CD4-positive, alpha-beta memory T cell (primary cell): ENCODE measurements around the gene GCG. TPM values are rescaled to one million over a fixed set of nuclear protein-coding genes. Genes with fewer than 3 reads are reported as not detected.

ENCODE experiments used
- CTCF ChIA-PET: fragments of 350-600 bp; sonication (Branson Sonifier 250); formaldehyde crosslinking; loops from one replicate; lab custom pipeline; 2021; ENCODE audit warnings: inconsistent platforms; ENCODE audit not compliant: partially characterized antibody; lab: Charles Lee
- POLR2A ChIA-PET: fragments of 350-600 bp; sonication (Branson Sonifier 250); formaldehyde crosslinking; loops from one replicate; lab custom pipeline; 2021; ENCODE audit not compliant: partially characterized antibody; lab: Charles Lee
- DNase-seq, 5 donors: peaks; one replicate each; pipeline versions ENCODE4 v3.0.0 to v3.0.0-alpha.2; 2020 to 2022; ENCODE audit warnings: mixed read lengths in 1 of 5
- H3K27ac ChIP-seq: one replicate; pipeline ENCODE4 v1.7.0; 2013; ENCODE audit warnings: low read depth, low read length
- H3K27me3 ChIP-seq: 2 replicates; pipeline ENCODE4 v1.7.0; 2013; ENCODE audit warnings: mild to moderate bottlenecking, low read length, moderate library complexity; ENCODE audit not compliant: insufficient read depth
- H3K36me3 ChIP-seq: 2 replicates; pipeline ENCODE4 v1.7.0; 2013; ENCODE audit warnings: mild to moderate bottlenecking, low read length, moderate library complexity; ENCODE audit not compliant: insufficient read depth
- H3K4me1 ChIP-seq: 2 replicates; pipeline ENCODE4 v1.7.0; 2013; ENCODE audit warnings: mild to moderate bottlenecking, low read length, moderate library complexity; ENCODE audit not compliant: insufficient read depth
- H3K4me3 ChIP-seq, 2 donors: one replicate each; pipeline ENCODE4 v1.7.0; 2013; ENCODE audit warnings: low read length in 2 of 2, mild to moderate bottlenecking in 1 of 2
- H3K9me3 ChIP-seq, 2 donors: one replicate each; pipeline ENCODE4 v1.7.0; 2013; ENCODE audit warnings: low read length in 2 of 2, control low read depth in 1 of 2; ENCODE audit not compliant: control insufficient read depth in 1 of 2
- H3K27ac Mint-ChIP-seq, 7 donors: one replicate each; pipeline ENCODE4 v1.8.0; 2020 to 2021; ENCODE audit warnings: mixed read lengths in 7 of 7, mild to moderate bottlenecking in 6 of 7, inconsistent platforms in 3 of 7, moderate library complexity in 3 of 7
- H3K27me3 Mint-ChIP-seq, 2 donors: one replicate each; pipeline ENCODE4 v1.8.0; 2020 to 2021; ENCODE audit warnings: mixed read lengths in 2 of 2
- H3K36me3 Mint-ChIP-seq, 2 donors: one replicate each; pipeline ENCODE4 v1.8.0; 2020 to 2021; ENCODE audit warnings: mixed read lengths in 2 of 2, inconsistent platforms in 1 of 2, mild to moderate bottlenecking in 1 of 2
- H3K4me1 Mint-ChIP-seq, 4 donors: one replicate each; pipeline ENCODE4 v1.8.0; 2020 to 2021; ENCODE audit warnings: mixed read lengths in 4 of 4, mild to moderate bottlenecking in 1 of 4
- H3K4me3 Mint-ChIP-seq, 8 donors: one replicate each; pipeline ENCODE4 v1.8.0; 2020 to 2021; ENCODE audit warnings: mixed read lengths in 8 of 8, mild to moderate bottlenecking in 7 of 8, moderate library complexity in 6 of 8, inconsistent platforms in 3 of 8
- H3K9me3 Mint-ChIP-seq, 8 donors: one replicate each; pipeline ENCODE4 v1.8.0; 2020 to 2021; ENCODE audit warnings: mixed read lengths in 8 of 8, mild to moderate bottlenecking in 5 of 8, inconsistent platforms in 3 of 8, moderate library complexity in 1 of 8
- intact Hi-C: fragments of 100-400 bp; cut with micrococcal nuclease; formaldehyde crosslinking; loops from one replicate; pipeline ENCODE4 v1.15.1; 2023
- polyA plus RNA-seq, 2 donors: library from polyadenylated mRNA; unstranded; fragments of 300-500 nt; fragmentation: Illumina TruSeq; gene quantifications; one replicate each; pipeline ENCODE4 v1.2.3, GENCODE V29; 2021
- total RNA-seq, 2 experiments: library from RNA; stranded (reverse); gene quantifications; one replicate each; pipeline ENCODE4 v1.2.3, GENCODE V29; 2021

Gene GCG
- total and polyA plus RNA-seq, 4 experiments from 2014 or later: not detected

GRCh38 chr2:162185541-162186232 is 33.6 kb upstream of the GCG start:
- Mint-ChIP-seq H3K9me3 (peaks cover 0 to 2% (median 0%) of the 10 kb centered on the region in 8 donors), H3K27me3 (peaks cover 6 to 11% of the 10 kb centered on the region in 2 donors), H3K36me3 (peaks cover 0 to 1% of the 10 kb centered on the region in 2 donors), H3K4me3 (no peak overlapping the region), H3K27ac (no peak overlapping the region), H3K4me1 (no peaks in the 10 kb centered on the region)
- ChIA-PET CTCF (interaction anchor here (1.6 to 2.3 kb wide), 3 partner anchors 14 to 32 kb away, joined by 3 to 7 read pairs (median 4); no protein-coding TSS in a partner anchor), POLR2A (no interaction called here)
- DNase-seq: no peak
- no peak overlapping the region for H3K27ac ChIP-seq
- no peaks in the 10 kb centered on the region for H3K9me3 ChIP-seq
- intact Hi-C loops: no loop called here
- H3K4me3 ChIP-seq: no peak overlapping the region
- H3K27me3 ChIP-seq: no peaks in the 10 kb centered on the region
- no peaks in the 10 kb centered on the region for H3K36me3 ChIP-seq
- no peaks in the 10 kb centered on the region for H3K4me1 ChIP-seq

GRCh38 chr2:162184821-162185450 is 32.9 kb upstream of the GCG start:
- intact Hi-C loops: no loop called here
- Histone ChIP-seq H3K4me3 (no peak overlapping the region), H3K9me3 (no peaks in the 10 kb centered on the region), H3K4me1 (no peaks in the 10 kb centered on the region), H3K36me3 (no peaks in the 10 kb centered on the region), H3K27me3 (no peaks in the 10 kb centered on the region), H3K27ac (no peak overlapping the region)
- H3K4me3 Mint-ChIP-seq: no peak overlapping the region
- peaks cover 6 to 9% of the 10 kb centered on the region in 2 donors for H3K27me3 Mint-ChIP-seq
- POLR2A ChIA-PET: no interaction called here
- peaks cover 0 to 2% (median 0%) of the 10 kb centered on the region in 8 donors for H3K9me3 Mint-ChIP-seq
- H3K36me3 Mint-ChIP-seq: peaks cover 0 to 4% of the 10 kb centered on the region in 2 donors
- no peak overlapping the region for H3K27ac Mint-ChIP-seq
- no peaks in the 10 kb centered on the region for H3K4me1 Mint-ChIP-seq
- no peak for DNase-seq
- CTCF ChIA-PET: interaction anchor here (1.6 kb wide), 1 partner anchor 29 kb away, joined by 3 read pairs; no protein-coding TSS in a partner anchor

GRCh38 chr2:162184359-162184758 is 32.3 kb upstream of the GCG start:
- no peaks in the 10 kb centered on the region for H3K4me1 Mint-ChIP-seq
- no peak overlapping the region for H3K4me3 Mint-ChIP-seq
- no peaks in the 10 kb centered on the region for H3K9me3 ChIP-seq
- H3K4me1 ChIP-seq: no peaks in the 10 kb centered on the region
- no peaks in the 10 kb centered on the region for H3K36me3 ChIP-seq
- no peak for DNase-seq
- no peak overlapping the region for H3K4me3 ChIP-seq
- intact Hi-C loops: no loop called here
- peaks cover 8 to 11% of the 10 kb centered on the region in 2 donors for H3K27me3 Mint-ChIP-seq
- H3K27me3 ChIP-seq: no peaks in the 10 kb centered on the region
- no peak overlapping the region for H3K27ac Mint-ChIP-seq
- no peak overlapping the region for H3K27ac ChIP-seq
- H3K36me3 Mint-ChIP-seq: peaks cover 0 to 4% of the 10 kb centered on the region in 2 donors
- ChIA-PET POLR2A (no interaction called here), CTCF (interaction anchor here (1.6 kb wide), 1 partner anchor 29 kb away, joined by 3 read pairs; no protein-coding TSS in a partner anchor)
- H3K9me3 Mint-ChIP-seq: peaks cover 0 to 2% (median 0%) of the 10 kb centered on the region in 8 donors

GRCh38 chr2:162182395-162182794 is 30.3 kb upstream of the GCG start:
- CTCF ChIA-PET: no interaction called here

GRCh38 chr2:162177301-162177700 is 25.3 kb upstream of the GCG start:
- Histone ChIP-seq H3K4me3 (no peak overlapping the region), H3K36me3 (no peaks in the 10 kb centered on the region), H3K27ac (no peak overlapping the region), H3K27me3 (no peaks in the 10 kb centered on the region), H3K4me1 (no peaks in the 10 kb centered on the region), H3K9me3 (no peaks in the 10 kb centered on the region)
- H3K36me3 Mint-ChIP-seq: peaks cover 0 to 4% of the 10 kb centered on the region in 2 donors
- no peak overlapping the region for H3K4me3 Mint-ChIP-seq
- H3K27me3 Mint-ChIP-seq: peaks cover 20 to 23% of the 10 kb centered on the region in 2 donors
- H3K4me1 Mint-ChIP-seq: peaks cover 0 to 2% (median 0%) of the 10 kb centered on the region in 4 donors
- H3K9me3 Mint-ChIP-seq: no peaks in the 10 kb centered on the region
- intact Hi-C loops: no loop called here
- no peak for DNase-seq
- ChIA-PET CTCF (no interaction called here), POLR2A (no interaction called here)
- no peak overlapping the region for H3K27ac Mint-ChIP-seq

More at GRCh38 chr2:162182395-162182794, 30.3 kb upstream of the GCG start:
- peaks cover 0 to 2% (median 0%) of the 10 kb centered on the region in 8 donors for H3K9me3 Mint-ChIP-seq
- no peaks in the 10 kb centered on the region for H3K4me1 Mint-ChIP-seq
- peaks cover 0 to 4% of the 10 kb centered on the region in 2 donors for H3K36me3 Mint-ChIP-seq
- no peaks in the 10 kb centered on the region for H3K27me3 ChIP-seq
- no peaks in the 10 kb centered on the region for H3K9me3 ChIP-seq
- H3K4me3 Mint-ChIP-seq: no peak overlapping the region
- H3K27ac ChIP-seq: no peak overlapping the region
- DNase-seq: no peak
- no peaks in the 10 kb centered on the region for H3K36me3 ChIP-seq
- POLR2A ChIA-PET: no interaction called here
- H3K4me3 ChIP-seq: no peak overlapping the region
- H3K27ac Mint-ChIP-seq: no peak overlapping the region
- intact Hi-C loops: no loop called here
- H3K4me1 ChIP-seq: no peaks in the 10 kb centered on the region
- peaks cover 14% of the 10 kb centered on the region in 2 donors for H3K27me3 Mint-ChIP-seq

GRCh38 chr2:162175714-162176113 is 23.7 kb upstream of the GCG start:
- Histone ChIP-seq H3K4me1 (no peaks in the 10 kb centered on the region), H3K27me3 (no peaks in the 10 kb centered on the region), H3K27ac (no peak overlapping the region), H3K4me3 (no peak overlapping the region), H3K36me3 (no peaks in the 10 kb centered on the region), H3K9me3 (no peaks in the 10 kb centered on the region)
- peaks cover 17 to 19% of the 10 kb centered on the region in 2 donors for H3K27me3 Mint-ChIP-seq
- ChIA-PET CTCF (no interaction called here), POLR2A (no interaction called here)
- H3K9me3 Mint-ChIP-seq: no peaks in the 10 kb centered on the region
- H3K4me3 Mint-ChIP-seq: no peak overlapping the region
- DNase-seq: no peak
- intact Hi-C loops: no loop called here
- H3K36me3 Mint-ChIP-seq: peaks cover 0 to 3% of the 10 kb centered on the region in 2 donors
- H3K27ac Mint-ChIP-seq: no peak overlapping the region
- peaks cover 0 to 2% (median 0%) of the 10 kb centered on the region in 4 donors for H3K4me1 Mint-ChIP-seq

- no peaks in the 10 kb centered on the region for H3K4me1 ChIP-seq
- no peaks in the 10 kb centered on the region for H3K9me3 Mint-ChIP-seq
- H3K9me3 ChIP-seq: no peaks in the 10 kb centered on the region
- peaks cover 0 to 2% (median 0%) of the 10 kb centered on the region in 4 donors for H3K4me1 Mint-ChIP-seq
- POLR2A ChIA-PET: no interaction called here
- H3K27ac ChIP-seq: no peak overlapping the region
- no peak overlapping the region for H3K4me3 ChIP-seq
- CTCF ChIA-PET: no interaction called here
- H3K36me3 Mint-ChIP-seq: no peaks in the 10 kb centered on the region
- no peaks in the 10 kb centered on the region for H3K27me3 ChIP-seq
- no peak for DNase-seq
- peaks cover 13 to 17% of the 10 kb centered on the region in 2 donors for H3K27me3 Mint-ChIP-seq
- no peaks in the 10 kb centered on the region for H3K36me3 ChIP-seq
- H3K27ac Mint-ChIP-seq: no peak overlapping the region
- no peak overlapping the region for H3K4me3 Mint-ChIP-seq
- intact Hi-C loops: no loop called here
Observed at GRCh38 chr2:162174746-162175145, 22.7 kb upstream of the GCG start.
